AG09319 (cell line): ENCODE results near the gene TK1.

Source experiments
- DNase-seq: peaks from one replicate; pipeline ENCODE4 v3.0.0-alpha.2; 2010; ENCODE audit warnings: low read depth; ENCODE audit errors: extremely low read depth
- TF ChIP-seq, protein P1 (sequence below): IDR thresholded peaks from 2 replicates; pipeline ENCODE4 v1.5.1; 2011; ENCODE audit warnings: low read depth, mild to moderate bottlenecking, inconsistent platforms, low read length, moderate library complexity

TK1 gene

DNA sequence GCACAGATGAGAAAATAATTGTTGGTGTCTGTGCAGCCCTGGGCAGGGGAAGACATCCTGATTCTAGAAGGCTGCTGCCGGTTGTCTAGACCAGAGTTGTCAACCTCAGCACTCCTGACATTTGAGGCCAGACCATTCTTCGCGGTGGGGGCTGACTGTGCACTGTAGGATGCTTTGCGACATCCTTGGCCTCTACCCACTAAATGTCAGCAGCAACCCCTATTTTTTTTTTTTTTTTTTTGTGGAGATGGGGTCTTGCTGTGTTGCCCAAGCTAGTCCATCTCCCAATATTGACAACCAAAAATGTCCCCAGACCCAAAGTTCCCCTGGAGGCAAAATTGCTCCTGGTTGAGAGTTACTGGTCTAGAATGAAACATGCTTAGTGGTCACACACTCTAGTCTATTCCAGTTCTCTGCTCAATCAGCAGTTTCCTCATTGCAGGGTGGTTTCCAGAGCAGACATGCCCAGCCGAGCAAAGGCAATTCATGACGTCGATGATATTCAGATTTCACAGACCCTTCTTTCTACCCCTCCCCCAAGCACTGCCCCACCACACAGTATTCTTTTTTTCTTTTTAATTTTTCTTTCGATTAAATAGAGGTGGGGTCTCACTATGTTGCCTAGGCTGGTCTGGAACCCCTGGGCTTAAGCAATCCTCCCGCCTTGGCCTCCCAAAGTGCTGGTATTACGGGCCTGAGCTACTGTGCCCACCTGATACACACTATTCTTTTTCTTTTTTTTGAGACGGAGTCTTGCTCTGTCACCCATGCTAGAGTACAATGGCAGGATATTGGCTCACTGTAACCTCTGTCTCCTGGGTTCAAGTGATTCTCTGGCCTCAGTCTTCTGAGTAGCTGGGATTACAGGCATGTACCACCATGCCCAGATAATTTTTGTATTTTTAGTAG is 31.7 kb downstream of the TK1 start:
- DNase-seq = no peak
- TF ChIP-seq, protein P1, sequence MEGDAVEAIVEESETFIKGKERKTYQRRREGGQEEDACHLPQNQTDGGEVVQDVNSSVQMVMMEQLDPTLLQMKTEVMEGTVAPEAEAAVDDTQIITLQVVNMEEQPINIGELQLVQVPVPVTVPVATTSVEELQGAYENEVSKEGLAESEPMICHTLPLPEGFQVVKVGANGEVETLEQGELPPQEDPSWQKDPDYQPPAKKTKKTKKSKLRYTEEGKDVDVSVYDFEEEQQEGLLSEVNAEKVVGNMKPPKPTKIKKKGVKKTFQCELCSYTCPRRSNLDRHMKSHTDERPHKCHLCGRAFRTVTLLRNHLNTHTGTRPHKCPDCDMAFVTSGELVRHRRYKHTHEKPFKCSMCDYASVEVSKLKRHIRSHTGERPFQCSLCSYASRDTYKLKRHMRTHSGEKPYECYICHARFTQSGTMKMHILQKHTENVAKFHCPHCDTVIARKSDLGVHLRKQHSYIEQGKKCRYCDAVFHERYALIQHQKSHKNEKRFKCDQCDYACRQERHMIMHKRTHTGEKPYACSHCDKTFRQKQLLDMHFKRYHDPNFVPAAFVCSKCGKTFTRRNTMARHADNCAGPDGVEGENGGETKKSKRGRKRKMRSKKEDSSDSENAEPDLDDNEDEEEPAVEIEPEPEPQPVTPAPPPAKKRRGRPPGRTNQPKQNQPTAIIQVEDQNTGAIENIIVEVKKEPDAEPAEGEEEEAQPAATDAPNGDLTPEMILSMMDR = no peak

DNA sequence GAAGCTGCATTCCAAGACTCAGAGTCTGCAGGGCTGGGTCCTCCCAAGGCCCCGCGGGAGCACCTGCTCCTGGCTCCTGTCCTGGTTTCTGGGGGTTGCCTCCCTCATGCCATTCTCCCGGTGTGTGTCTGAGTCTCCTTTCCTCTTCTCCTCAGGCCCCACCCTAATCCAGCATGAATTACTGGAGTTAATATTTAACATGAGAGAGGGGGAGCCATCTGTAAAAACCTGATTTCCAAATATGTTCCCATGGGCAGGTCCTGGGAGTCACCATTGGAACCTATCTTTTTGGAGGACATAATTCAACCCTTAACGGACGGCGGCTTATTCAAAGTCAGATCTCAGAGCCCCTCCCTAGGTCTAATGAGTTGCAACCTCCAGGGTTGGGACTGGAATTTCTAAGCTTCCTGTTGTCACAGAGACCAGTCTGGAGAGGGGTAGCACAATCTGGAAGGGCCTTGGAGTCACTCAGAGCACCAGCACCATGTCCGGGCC is 35.3 kb downstream of the TK1 start:
- TF ChIP-seq, protein P1 = no peak
- DNase-seq = no peak

DNA sequence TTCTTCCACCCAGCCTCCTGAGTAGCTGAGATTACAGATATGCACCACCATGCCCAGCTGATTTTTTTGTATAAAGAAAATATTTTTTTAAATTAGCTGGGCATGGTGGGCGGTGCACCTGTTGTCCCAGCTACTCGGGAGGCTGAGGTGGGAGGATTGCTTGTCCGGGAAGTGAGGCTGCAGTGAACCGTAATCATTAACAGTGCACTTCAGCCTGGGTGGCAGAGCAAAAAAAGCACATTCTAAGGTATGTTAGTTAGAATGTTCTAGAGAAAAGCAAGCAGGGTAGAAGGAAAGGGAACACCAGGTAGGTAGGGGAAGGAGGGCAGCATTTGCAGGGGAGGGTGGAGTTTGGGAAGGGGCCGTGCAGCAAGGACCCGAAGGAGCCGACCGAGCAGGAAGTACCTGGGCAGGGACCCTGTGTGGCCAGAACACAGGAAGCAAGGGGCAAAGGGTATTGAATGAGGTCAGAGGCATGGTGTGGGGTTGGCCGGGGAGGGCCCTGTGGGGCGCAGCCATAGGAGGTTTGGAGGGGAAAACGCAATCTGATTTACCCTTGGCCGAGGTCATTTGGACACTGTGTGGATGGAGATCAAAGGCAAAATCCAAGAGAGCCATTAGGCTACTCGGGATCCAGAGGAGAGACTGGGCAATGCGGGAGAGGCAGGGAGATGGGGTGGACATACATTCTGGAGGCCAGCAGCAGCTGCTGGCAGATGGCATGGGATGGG is 38.4 kb downstream of the TK1 start:
- TF ChIP-seq, protein P1 = no peak

DNA sequence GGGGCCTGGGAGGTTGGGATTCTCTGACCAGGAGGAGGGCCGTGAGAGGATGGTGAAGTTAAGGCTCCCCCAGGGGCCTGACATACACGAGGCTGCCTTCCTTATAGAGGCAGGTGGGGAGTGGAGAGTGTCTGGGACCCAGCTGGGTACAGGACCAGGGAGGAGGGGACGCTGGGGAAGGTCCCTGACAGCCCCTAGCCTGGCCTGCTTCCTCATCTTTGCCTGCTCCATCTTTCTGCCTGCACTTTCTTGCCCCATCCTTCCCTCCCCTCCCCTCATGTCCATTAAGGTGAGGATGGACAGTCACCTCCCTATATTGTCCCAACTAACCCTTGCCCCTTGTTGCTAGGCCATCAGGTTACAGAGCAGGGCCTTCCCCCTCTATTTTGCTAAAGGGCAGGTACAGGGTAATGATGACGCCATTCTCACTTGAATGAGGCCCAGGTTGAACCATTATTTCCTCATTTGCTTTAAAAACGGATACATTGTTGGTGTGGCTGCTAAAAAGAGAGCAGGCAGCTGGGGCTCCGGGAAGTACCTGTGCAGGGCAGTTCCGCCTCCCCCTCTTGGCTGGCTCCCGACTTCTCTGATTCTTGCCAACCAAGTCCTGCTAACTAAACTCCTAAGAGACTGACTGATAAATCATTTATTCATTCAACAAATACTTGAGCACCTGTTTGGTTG is 39.4 kb downstream of the TK1 start:
- TF ChIP-seq, protein P1 = no peak
- no peak for DNase-seq

More for the DNA sequence above, 38.4 kb downstream of the TK1 start:
- DNase-seq = no peak

DNA sequence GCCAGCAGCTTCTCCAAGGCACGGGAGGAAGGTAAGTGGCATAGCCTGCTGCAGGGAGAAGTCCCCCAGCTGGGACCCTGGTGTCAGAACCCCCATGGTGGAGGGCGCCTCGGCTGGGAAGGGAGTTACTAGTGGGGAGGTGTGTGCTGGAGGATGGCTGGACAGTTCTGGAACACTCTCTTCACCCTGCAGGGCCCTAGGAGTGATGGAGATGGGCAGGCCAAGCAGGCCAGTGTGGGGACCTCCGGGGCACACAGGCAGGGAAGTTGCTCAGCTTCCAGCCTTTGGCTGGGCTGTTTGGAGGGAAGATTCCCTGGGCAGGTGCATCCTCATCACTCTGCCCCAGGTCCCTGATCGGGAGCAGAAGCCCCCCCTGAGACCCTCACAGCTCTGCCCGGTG is 40.0 kb downstream of the TK1 start:
- TF ChIP-seq, protein P1 = no peak
- no peak for DNase-seq

GRCh38 chr17:78146471-78146869 is 40.4 kb downstream of the TK1 start:
- TF ChIP-seq, protein P1 = no peak
- no peak for DNase-seq
